ENCODE results near the gene USP34.

Gene USP34

DNA sequence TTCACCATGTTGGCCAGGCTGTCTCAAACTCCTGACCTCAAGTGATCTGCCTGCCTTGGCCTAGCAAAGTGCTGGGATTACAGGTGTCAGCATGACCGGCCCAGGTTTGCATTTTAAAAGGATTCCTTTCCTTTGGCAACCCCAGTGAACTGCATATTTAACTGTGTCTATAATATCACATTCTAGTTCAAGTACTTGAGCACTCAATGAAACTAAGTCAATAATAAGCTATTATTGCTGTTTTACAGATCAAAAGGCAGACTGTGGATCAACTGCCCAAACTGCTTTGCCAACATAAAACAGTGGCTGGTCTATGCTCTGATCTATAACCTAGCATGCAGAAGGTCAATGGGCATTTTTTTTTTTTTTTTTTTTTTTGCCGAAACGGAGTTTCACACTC is 144.5 kb downstream of the USP34 start:
- TF ChIP-seq EGR1 (IDR thresholded peaks at IDR 0.05), result no peak
- TF ChIP-seq TAF1 (IDR thresholded peaks at IDR 0.05; ENCODE audit: low read depth), result no peak
- TF ChIP-seq REST (IDR thresholded peaks at IDR 0.05; ENCODE audit: low read depth), result no peak
- TF ChIP-seq NFIC (IDR thresholded peaks at IDR 0.05), result no peak
- no peak for TF ChIP-seq TEAD4 (IDR thresholded peaks at IDR 0.05)
- no peak for TF ChIP-seq USF1 (IDR thresholded peaks at IDR 0.05)
- no peak for TF ChIP-seq TCF12 (IDR thresholded peaks at IDR 0.05; ENCODE audit: low read depth)
- no peak for TF ChIP-seq MAX (IDR thresholded peaks at IDR 0.05)
- no peak for TF ChIP-seq CEBPB (IDR thresholded peaks at IDR 0.05)
- TF ChIP-seq ZBTB7A (IDR thresholded peaks at IDR 0.05; ENCODE audit: low read depth), result no peak
- no peak for TF ChIP-seq FOXM1 (IDR thresholded peaks at IDR 0.05; ENCODE audit: borderline replicate concordance, low read depth)
- no peak for TF ChIP-seq YY1 (IDR thresholded peaks at IDR 0.05; ENCODE audit: low read depth)
- TF ChIP-seq CREB1 (IDR thresholded peaks at IDR 0.05; ENCODE audit: low read depth), result no peak

- no peak for TF ChIP-seq TCF12 (IDR thresholded peaks at IDR 0.05; ENCODE audit: low read depth)
- TF ChIP-seq EP300 (IDR thresholded peaks at IDR 0.05; ENCODE audit: borderline replicate concordance), result no peak
- TF ChIP-seq CEBPB (IDR thresholded peaks at IDR 0.05), result no peak
- TF ChIP-seq EGR1 (IDR thresholded peaks at IDR 0.05), result no peak
These were observed 150.7 kb downstream of the USP34 start for GRCh38 chr2:61320181-61320580.

DNA sequence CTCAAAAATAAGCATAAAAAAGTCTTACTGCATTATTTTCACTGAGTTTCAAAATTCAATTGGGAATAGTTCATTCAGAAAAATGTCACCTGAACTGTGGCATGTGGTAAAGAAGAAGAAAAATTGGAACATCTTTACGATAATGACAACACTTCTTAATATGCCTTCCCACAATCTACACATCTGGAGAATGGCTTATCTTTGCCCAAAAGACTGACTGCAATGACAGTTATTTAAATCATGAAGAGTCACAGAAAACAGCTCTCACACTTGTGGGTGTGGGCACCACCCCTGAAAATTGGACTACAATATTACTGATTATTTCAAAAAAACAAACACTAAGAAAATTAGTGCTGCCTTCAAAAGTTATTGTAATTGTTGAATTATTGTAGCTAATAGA is 152.3 kb downstream of the USP34 start:
- TF ChIP-seq FOXM1 (IDR thresholded peaks at IDR 0.05; ENCODE audit: borderline replicate concordance, low read depth) (no peak), REST (IDR thresholded peaks at IDR 0.05; ENCODE audit: low read depth) (no peak), YY1 (IDR thresholded peaks at IDR 0.05; ENCODE audit: low read depth) (no peak), MAX (IDR thresholded peaks at IDR 0.05) (no peak)

- TF ChIP-seq MAX (IDR thresholded peaks at IDR 0.05) (no peak), YY1 (IDR thresholded peaks at IDR 0.05; ENCODE audit: low read depth) (no peak), TCF12 (IDR thresholded peaks at IDR 0.05; ENCODE audit: low read depth) (no peak), TEAD4 (IDR thresholded peaks at IDR 0.05) (no peak), TAF1 (IDR thresholded peaks at IDR 0.05; ENCODE audit: low read depth) (no peak), EGR1 (IDR thresholded peaks at IDR 0.05) (no peak), FOXM1 (IDR thresholded peaks at IDR 0.05; ENCODE audit: borderline replicate concordance, low read depth) (no peak), ZBTB7A (IDR thresholded peaks at IDR 0.05; ENCODE audit: low read depth) (no peak), USF1 (IDR thresholded peaks at IDR 0.05) (no peak), REST (IDR thresholded peaks at IDR 0.05; ENCODE audit: low read depth) (no peak), CREB1 (IDR thresholded peaks at IDR 0.05; ENCODE audit: low read depth) (no peak), RAD21 (IDR thresholded peaks at IDR 0.05; ENCODE audit: low read depth) (no peak), NFIC (IDR thresholded peaks at IDR 0.05) (no peak), CEBPB (IDR thresholded peaks at IDR 0.05) (no peak), EP300 (IDR thresholded peaks at IDR 0.05; ENCODE audit: borderline replicate concordance) (no peak)
These were observed 174.9 kb downstream of the USP34 start for GRCh38 chr2:61295981-61296380.

All from Ishikawa (cell line).